OCI-LY7 (cell line): ENCODE results near the gene NTM. TPM values are rescaled to one million over a fixed set of nuclear protein-coding genes. Genes with fewer than 3 reads are reported as not detected.

ENCODE experiments used
- BruUV-seq: library from RNA; stranded (reverse); fragments of 400-500 nt; replicated peaks from 2 replicates; lab custom pipeline; 2021; lab: Mats Ljungman, UMichigan
- CTCF ChIA-PET: fragments of 300-600 bp; sonication (Branson Sonifier 250); formaldehyde crosslinking; loops from one replicate; lab custom pipeline; 2022; ENCODE audit warnings: antibody characterized with exemption; ENCODE audit not compliant: unreplicated experiment; lab: Charles Lee
- POLR2A ChIA-PET: fragments of 300-600 bp; sonication (Branson Sonifier 250); formaldehyde crosslinking; loops from one replicate; lab custom pipeline; 2022; ENCODE audit warnings: antibody characterized with exemption; lab: Charles Lee
- DNase-seq: peaks from one replicate; pipeline ENCODE4 v3.0.0-alpha.2; 2015; ENCODE audit warnings: low spot score
- H2AFZ ChIP-seq: fragments of 200-600 bp; sonication (generic), shearing (Covaris generic); 2 replicates; pipeline ENCODE4 v1.6.1; 2014; ENCODE audit warnings: mild to moderate bottlenecking, antibody characterized with exemption, low read length, moderate library complexity
- H3K27ac ChIP-seq: fragments of 200-600 bp; sonication (generic); 2 replicates; pipeline ENCODE4 v1.5.1; 2014; ENCODE audit warnings: mixed run types, low read depth, mild to moderate bottlenecking, moderate library complexity, low read length, inconsistent platforms; ENCODE audit not compliant: poor library complexity, severe bottlenecking
- H3K36me3 ChIP-seq: fragments of 200-600 bp; sonication (generic); 2 replicates; pipeline ENCODE4 v1.6.1; 2014; ENCODE audit warnings: mild to moderate bottlenecking, antibody characterized with exemption, low read length, moderate library complexity, mixed read lengths; ENCODE audit not compliant: insufficient read depth
- H3K4me1 ChIP-seq: fragments of 200-600 bp; sonication (generic); 2 replicates; pipeline ENCODE4 v1.5.1; 2014; ENCODE audit warnings: mild to moderate bottlenecking, low read length; ENCODE audit not compliant: insufficient read depth, poor library complexity, severe bottlenecking
- H3K4me2 ChIP-seq: fragments of 200-600 bp; sonication (generic); 2 replicates; pipeline ENCODE4 v1.6.1; 2014; ENCODE audit warnings: mild to moderate bottlenecking, low read length
- H3K4me3 ChIP-seq: fragments of 200-600 bp; sonication (generic); 2 replicates; pipeline ENCODE4 v1.5.1; 2014; ENCODE audit warnings: mild to moderate bottlenecking, low read depth, low read length; ENCODE audit not compliant: poor library complexity, severe bottlenecking
- H3K79me2 ChIP-seq: fragments of 200-600 bp; sonication (generic); 2 replicates; pipeline ENCODE4 v1.6.1; 2016; ENCODE audit warnings: low read depth, mild to moderate bottlenecking, low read length, moderate library complexity, mixed read lengths; ENCODE audit not compliant: insufficient read depth
- H3K9me2 ChIP-seq: fragments of 200-600 bp; sonication (generic); 2 replicates; pipeline ENCODE4 v1.6.1; 2016; ENCODE audit warnings: mild to moderate bottlenecking, low read length, mixed read lengths; ENCODE audit not compliant: insufficient read depth
- H3K9me3 ChIP-seq: fragments of 200-600 bp; sonication (generic); 2 replicates; pipeline ENCODE4 v1.6.1; 2014; ENCODE audit warnings: mild to moderate bottlenecking, mixed run types, low read length, mixed read lengths
- H4K20me1 ChIP-seq: fragments of 200-600 bp; sonication (generic); 2 replicates; pipeline ENCODE4 v1.6.1; 2014; ENCODE audit warnings: mild to moderate bottlenecking, antibody characterized with exemption, low read length, moderate library complexity, mixed read lengths; ENCODE audit not compliant: insufficient read depth
- CTCF ChIP-seq: fragments of 200-600 bp; sonication (generic); conservative IDR thresholded peaks from 2 replicates; pipeline ENCODE4 v1.5.1; 2014; ENCODE audit warnings: mild to moderate bottlenecking, antibody characterized with exemption, low read length, moderate library complexity, mixed read lengths
- EZH2phosphoT487 ChIP-seq: fragments of 200-600 bp; sonication (generic); IDR thresholded peaks from 2 replicates; pipeline ENCODE4 v1.6.1; 2018; ENCODE audit warnings: low read depth, borderline replicate concordance, mild to moderate bottlenecking, mixed run types, antibody characterized with exemption, low read length, moderate library complexity, mixed read lengths
- intact Hi-C: fragments of 100-400 bp; cut with micrococcal nuclease; formaldehyde crosslinking; loops from one replicate; pipeline ENCODE4 v1.10.0; 2022; ENCODE audit not compliant: unreplicated experiment
- total RNA-seq, 2 experiments: library from RNA; depleted of rRNA in 1 of 2; stranded (reverse); fragments of >200 nt in 1 of 2; shearing (Covaris generic) in 1 of 2; gene quantifications; 2 replicates each; pipeline ENCODE4 v1.2.3, GENCODE V29; 2014 to 2022

The NTM gene
- total RNA-seq, 2 experiments from 2014 or later, result not detected

- H3K4me3 ChIP-seq, result no peak overlapping the region
- TF ChIP-seq CTCF (no peak), EZH2phosphoT487 (no peak)
- H3K4me2 ChIP-seq, result no peak overlapping the region
- H3K79me2 ChIP-seq, result no peaks in the 10 kb centered on the region
- no peaks in the 10 kb centered on the region for H3K9me3 ChIP-seq
- CTCF ChIA-PET, result no interaction called here
- H4K20me1 ChIP-seq, result no peaks in the 10 kb centered on the region
- H3K36me3 ChIP-seq, result no peaks in the 10 kb centered on the region
- no peaks in the 10 kb centered on the region for H3K4me1 ChIP-seq
- BruUV-seq, result no TSS peak
- no peak overlapping the region for H2AFZ ChIP-seq
- H3K27ac ChIP-seq, result no peak overlapping the region
- H3K9me2 ChIP-seq, result no peaks in the 10 kb centered on the region
- POLR2A ChIA-PET, result no interaction called here
- DNase-seq, result no peak
- intact Hi-C loops, result no loop called here
These were observed 273.9 kb downstream of the NTM start for GRCh38 chr11:131644204-131644795.

- Histone ChIP-seq H3K36me3 (no peaks in the 10 kb centered on the region), H3K4me1 (no peaks in the 10 kb centered on the region), H3K4me2 (no peak overlapping the region), H3K9me2 (no peaks in the 10 kb centered on the region), H4K20me1 (no peaks in the 10 kb centered on the region), H3K27ac (no peak overlapping the region), H3K9me3 (no peaks in the 10 kb centered on the region), H3K4me3 (no peak overlapping the region), H2AFZ (no peak overlapping the region), H3K79me2 (no peaks in the 10 kb centered on the region)
- TF ChIP-seq EZH2phosphoT487, result no peak
- TF ChIP-seq CTCF, result no peak
- CTCF ChIA-PET, result no interaction called here
- POLR2A ChIA-PET, result no interaction called here
- no peak for DNase-seq
- intact Hi-C loops, result no loop called here
- BruUV-seq, result no TSS peak
These were observed 274.8 kb downstream of the NTM start for GRCh38 chr11:131645237-131645636.

- ChIA-PET POLR2A (no interaction called here), CTCF (no interaction called here)
- Histone ChIP-seq H3K9me2 (no peaks in the 10 kb centered on the region), H3K4me3 (no peak overlapping the region), H2AFZ (no peak overlapping the region), H3K9me3 (no peaks in the 10 kb centered on the region), H3K36me3 (no peaks in the 10 kb centered on the region), H4K20me1 (no peaks in the 10 kb centered on the region), H3K79me2 (no peaks in the 10 kb centered on the region), H3K27ac (no peak overlapping the region), H3K4me2 (no peak overlapping the region), H3K4me1 (no peaks in the 10 kb centered on the region)
- TF ChIP-seq CTCF (no peak), EZH2phosphoT487 (no peak)
- DNase-seq, result no peak
- BruUV-seq, result no TSS peak
- intact Hi-C loops, result no loop called here
These were observed 279.4 kb downstream of the NTM start for GRCh38 chr11:131649856-131650255.
